Omental fat pad (tissue), 4 donors: ENCODE measurements around the gene KCNIP1. TPM values are rescaled to one million over a fixed set of nuclear protein-coding genes. Genes with fewer than 3 reads are reported as not detected.

Experiments
- ATAC-seq: fragments of 150-250 bp; one replicate; pipeline ENCODE4 v1.9.1; 2016; ENCODE audit warnings: mild to moderate bottlenecking, moderate library complexity; ENCODE audit not compliant: low FRiP score
- DNase-seq: peaks from one replicate; pipeline ENCODE4 v3.0.0-alpha.2; 2019; ENCODE audit warnings: low spot score
- total RNA-seq, 4 donors: library from RNA; depleted of rRNA; stranded (reverse); fragments of >200 nt; gene quantifications; one replicate each; pipeline ENCODE4 v1.1.0, GENCODE V29; 2016
- TF ChIP-seq, protein P1 (sequence below), 3 donors: fragments of 450-650 bp; IDR thresholded peaks; one replicate each; pipeline ENCODE4 v1.5.1; 2016 to 2017; ENCODE audit warnings: antibody characterized with exemption in 3 of 3, mild to moderate bottlenecking in 3 of 3, moderate library complexity in 2 of 3

KCNIP1 gene
- total RNA-seq, 4 donors from 2014 or later: 0.25 TPM; not detected in 3

DNA sequence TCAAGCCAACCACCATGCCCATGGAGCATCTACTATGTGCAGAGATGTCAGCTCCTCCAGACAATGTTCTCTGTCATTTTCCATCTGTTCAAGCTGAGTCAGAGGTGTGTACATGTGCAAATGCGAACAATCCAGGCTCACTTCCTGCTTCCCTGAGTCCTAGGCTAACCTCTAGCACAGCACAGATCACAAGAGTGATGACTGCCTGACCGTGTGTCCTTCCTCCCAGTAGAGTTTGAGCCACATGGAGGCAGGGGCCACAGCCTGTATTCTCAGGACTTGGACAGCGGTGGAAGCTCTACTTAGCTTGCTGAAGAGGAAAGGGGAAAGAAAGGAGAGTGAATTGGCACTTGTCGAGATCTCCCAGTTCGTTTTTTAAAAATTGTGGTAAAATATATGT lies 87.2 kb downstream of the KCNIP1 start:
- TF ChIP-seq, protein P1, sequence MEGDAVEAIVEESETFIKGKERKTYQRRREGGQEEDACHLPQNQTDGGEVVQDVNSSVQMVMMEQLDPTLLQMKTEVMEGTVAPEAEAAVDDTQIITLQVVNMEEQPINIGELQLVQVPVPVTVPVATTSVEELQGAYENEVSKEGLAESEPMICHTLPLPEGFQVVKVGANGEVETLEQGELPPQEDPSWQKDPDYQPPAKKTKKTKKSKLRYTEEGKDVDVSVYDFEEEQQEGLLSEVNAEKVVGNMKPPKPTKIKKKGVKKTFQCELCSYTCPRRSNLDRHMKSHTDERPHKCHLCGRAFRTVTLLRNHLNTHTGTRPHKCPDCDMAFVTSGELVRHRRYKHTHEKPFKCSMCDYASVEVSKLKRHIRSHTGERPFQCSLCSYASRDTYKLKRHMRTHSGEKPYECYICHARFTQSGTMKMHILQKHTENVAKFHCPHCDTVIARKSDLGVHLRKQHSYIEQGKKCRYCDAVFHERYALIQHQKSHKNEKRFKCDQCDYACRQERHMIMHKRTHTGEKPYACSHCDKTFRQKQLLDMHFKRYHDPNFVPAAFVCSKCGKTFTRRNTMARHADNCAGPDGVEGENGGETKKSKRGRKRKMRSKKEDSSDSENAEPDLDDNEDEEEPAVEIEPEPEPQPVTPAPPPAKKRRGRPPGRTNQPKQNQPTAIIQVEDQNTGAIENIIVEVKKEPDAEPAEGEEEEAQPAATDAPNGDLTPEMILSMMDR (IDR thresholded peaks at IDR 0.05): no peak
- ATAC-seq (no peak), DNase-seq (no peak)

DNA sequence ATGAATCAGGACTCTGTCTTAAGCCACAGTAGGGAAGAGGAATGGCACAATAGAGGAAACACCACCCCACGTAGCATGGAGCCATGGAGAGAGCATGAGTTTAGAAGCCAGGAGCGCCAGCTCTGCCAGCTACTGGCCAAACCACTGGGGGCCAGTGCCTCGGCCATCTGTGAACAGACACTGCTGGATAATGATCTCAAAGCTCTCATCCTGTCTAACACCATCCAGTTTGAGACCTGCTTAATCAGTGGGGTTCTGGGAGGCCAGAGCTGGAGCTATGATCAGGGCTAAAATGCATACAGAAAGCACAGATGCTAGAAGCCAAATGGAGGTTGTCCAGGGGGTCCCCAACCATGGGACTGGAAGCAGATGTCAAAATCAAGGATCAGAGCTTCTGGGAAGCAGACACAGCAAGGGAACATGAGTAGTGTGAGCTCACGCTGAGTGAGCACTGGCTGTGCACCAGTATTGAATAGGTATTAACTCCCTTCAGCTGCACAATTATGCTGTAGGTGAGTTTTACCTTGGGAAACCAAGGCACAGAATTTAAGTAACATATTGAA lies 92.7 kb downstream of the KCNIP1 start:
- DNase-seq (no peak), ATAC-seq (no peak)
- TF ChIP-seq, protein P1 (IDR thresholded peaks at IDR 0.05): no peak

GRCh38 chr5:170597109-170597751 lies 93.4 kb downstream of the KCNIP1 start:
- TF ChIP-seq, protein P1 (IDR thresholded peaks at IDR 0.05): no peak
- DNase-seq (no peak), ATAC-seq (peak; percentile 90)

GRCh38 chr5:170597872-170598271 lies 94.1 kb downstream of the KCNIP1 start:
- TF ChIP-seq, protein P1 (IDR thresholded peaks at IDR 0.05): no peak
- no peak for DNase-seq
- no peak for ATAC-seq

DNA sequence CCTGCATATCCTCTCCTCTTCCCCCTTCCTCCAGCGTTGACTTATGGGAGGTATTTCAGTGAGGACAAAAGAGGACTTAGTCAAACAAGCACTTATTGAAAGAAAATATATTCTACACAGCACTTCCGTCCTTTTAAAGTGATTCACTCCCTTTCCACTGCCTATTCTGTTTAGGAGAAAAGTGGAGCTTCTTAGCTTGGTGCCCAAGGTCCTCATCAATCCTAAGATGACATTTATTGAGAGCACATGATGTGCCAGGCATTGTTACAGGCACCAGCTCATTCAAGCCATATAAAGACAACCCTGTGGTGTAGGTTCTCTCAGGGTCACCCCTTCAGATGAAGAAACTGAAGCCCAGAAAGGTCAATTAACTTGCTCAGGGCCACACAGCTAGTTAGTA lies 95.9 kb downstream of the KCNIP1 start:
- no peak for DNase-seq
- TF ChIP-seq, protein P1 (IDR thresholded peaks at IDR 0.05): no peak
- ATAC-seq: no peak

DNA sequence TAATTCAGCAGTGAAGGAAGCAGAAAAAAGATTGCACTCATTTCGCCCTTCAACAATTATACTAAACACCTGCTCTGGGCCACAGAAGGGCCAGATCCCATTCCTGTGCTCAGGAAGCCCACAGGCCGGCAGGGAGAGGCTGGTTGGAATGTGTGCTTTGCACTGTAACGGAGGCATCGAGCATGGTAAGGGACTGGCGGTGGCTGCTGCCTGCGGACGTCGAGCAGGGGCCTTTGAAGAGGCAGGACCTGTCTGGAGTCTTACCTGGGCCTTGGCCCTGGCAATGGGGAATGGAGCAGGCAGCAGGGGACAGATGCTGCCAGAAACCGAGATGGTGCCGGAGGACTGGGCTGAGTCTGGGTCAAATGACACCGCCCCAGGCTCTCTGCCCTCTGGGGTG lies 97.8 kb downstream of the KCNIP1 start:
- no peak for ATAC-seq
- TF ChIP-seq, protein P1 (IDR thresholded peaks at IDR 0.05): no peak
- no peak for DNase-seq

GRCh38 chr5:170603109-170603508 lies 99.3 kb downstream of the KCNIP1 start:
- no peak for ATAC-seq
- TF ChIP-seq, protein P1 (IDR thresholded peaks at IDR 0.05): no peak
- DNase-seq: no peak
